GM20000 (cell line): ENCODE results near the gene FAM107B.

ENCODE experiments used
- DNase-seq: peaks from one replicate; pipeline ENCODE4 v3.0.0; 2012; ENCODE audit warnings: low spot score
- CTCF ChIP-seq: IDR thresholded peaks from 2 replicates; pipeline ENCODE4 v1.5.1; 2012; ENCODE audit warnings: mild to moderate bottlenecking, control low read depth; ENCODE audit errors: extremely low read depth, missing control alignments

Gene FAM107B

GRCh38 chr10:14737808-14738545, 36.7 kb downstream of the FAM107B start:
- no peak for TF ChIP-seq CTCF

GRCh38 chr10:14736600-14737081, 38.1 kb downstream of the FAM107B start:
- TF ChIP-seq CTCF: no peak
- peak; percentile 38 for DNase-seq

More at GRCh38 chr10:14737808-14738545, 36.7 kb downstream of the FAM107B start:
- DNase-seq: no peak

GRCh38 chr10:14736043-14736442, 38.7 kb downstream of the FAM107B start:
- peak; percentile 34 for DNase-seq
- TF ChIP-seq CTCF: no peak

GRCh38 chr10:14731875-14732512, 42.7 kb downstream of the FAM107B start:
- no peak for TF ChIP-seq CTCF
- no peak for DNase-seq

- no peak for DNase-seq
- no peak for TF ChIP-seq CTCF
Measured at GRCh38 chr10:14728346-14728745, 46.4 kb downstream of the FAM107B start.

GRCh38 chr10:14727924-14728323, 46.8 kb downstream of the FAM107B start:
- DNase-seq: no peak
- TF ChIP-seq CTCF: no peak

- no peak for DNase-seq
- no peak for TF ChIP-seq CTCF
Measured at GRCh38 chr10:14727465-14727864, 47.2 kb downstream of the FAM107B start.
